ENCODE data around the gene RUNX2.
"Not testable (repeated sequence)": the region's sequence is repeated elsewhere in the genome, so short reads cannot be mapped to it uniquely, and the experiment has no call there.

Gene RUNX2

DNA sequence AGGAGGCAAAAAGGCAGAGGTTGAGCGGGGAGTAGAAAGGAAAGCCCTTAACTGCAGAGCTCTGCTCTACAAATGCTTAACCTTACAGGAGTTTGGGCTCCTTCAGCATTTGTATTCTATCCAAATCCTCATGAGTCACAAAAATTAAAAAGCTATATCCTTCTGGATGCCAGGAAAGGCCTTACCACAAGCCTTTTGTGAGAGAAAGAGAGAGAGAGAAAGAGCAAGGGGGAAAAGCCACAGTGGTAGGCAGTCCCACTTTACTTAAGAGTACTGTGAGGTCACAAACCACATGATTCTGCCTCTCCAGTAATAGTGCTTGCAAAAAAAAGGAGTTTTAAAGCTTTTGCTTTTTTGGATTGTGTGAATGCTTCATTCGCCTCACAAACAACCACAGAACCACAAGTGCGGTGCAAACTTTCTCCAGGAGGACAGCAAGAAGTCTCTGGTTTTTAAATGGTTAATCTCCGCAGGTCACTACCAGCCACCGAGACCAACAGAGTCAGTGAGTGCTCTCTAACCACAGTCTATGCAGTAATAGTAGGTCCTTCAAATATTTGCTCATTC is at the start of gene RUNX2:
TSS of gene RUNX2 (plus strand) at position 375 of the 567 bp plus-strand sequence. CDS start 397 bp downstream, outside the sequence.
- no peak for DNase-seq

GRCh38 chr6:45278367-45278766 is 49.8 kb upstream of the RUNX2 start:
- no peak for DNase-seq

DNA sequence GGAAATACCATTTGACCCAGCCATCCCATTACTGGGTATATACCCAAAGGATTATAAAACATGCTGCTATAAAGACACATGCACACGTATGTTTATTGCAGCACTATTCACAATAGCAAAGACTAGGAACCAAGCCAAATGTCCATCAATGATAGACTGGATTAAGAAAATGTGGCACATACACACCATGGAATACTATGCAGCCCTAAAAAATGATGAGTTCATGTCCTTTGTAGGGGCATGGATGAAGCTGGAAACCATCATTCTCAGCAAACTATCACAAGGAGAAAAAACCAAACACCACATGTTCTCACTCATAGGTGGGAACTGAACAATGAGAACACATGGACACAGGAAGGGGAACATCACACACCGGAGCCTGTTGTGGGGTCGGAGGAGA is 41.4 kb upstream of the RUNX2 start:
- DNase-seq: not testable (repeated sequence)

DNA sequence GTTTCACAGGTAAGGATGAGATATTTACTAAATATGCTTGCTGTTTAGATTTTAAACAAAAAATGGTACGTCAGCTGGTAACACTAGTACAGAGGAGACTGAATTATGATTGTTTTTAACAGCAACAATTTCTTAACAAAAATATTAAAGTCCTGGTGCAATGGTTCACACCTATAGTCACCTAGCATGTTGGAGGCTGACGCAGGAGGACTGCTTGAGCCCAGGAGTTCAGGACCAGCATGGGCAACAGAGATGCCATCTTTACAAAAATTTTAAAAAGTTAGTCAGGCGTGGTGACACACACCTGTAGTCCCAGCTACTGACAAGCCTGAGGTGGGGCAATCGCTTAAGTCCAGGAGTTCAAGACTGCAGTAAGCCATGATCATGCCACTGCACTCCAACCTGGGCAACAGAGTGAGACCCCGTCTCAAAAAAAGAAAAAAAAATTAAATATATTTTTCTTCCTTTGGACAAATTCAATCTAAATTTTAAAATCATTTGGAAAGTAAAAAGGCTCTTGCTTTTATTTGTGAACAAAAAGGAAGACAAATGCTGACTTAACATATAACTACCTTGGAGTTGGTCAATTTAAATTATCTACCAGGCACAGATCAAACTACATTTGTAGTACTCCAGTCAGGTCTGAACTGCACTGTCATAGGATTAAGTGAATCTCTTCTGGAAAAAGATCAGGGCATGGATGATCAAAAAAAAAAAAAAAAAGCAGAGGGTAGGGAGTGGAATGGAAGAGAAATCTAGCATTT is 38.2 kb upstream of the RUNX2 start:
- no peak for DNase-seq

DNA sequence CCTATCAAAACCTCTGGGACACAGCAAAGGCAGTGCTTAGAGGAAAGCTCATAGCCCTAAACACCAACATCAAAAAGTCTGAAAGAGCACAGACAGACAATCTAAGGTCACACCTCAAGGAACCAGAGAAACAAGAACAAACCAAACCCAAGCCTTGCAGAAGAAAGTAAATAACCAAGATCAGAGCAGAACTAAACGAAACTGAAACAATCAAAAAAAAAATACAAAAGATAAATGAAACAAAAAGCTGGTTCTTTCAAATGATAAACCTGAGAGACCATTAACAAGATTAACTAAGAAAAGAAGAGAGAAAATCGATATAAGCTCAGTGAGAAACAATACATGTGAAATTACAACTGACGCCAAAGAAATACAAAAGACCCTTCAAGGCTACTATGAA is 34.8 kb upstream of the RUNX2 start:
- no peak for DNase-seq

- not testable (repeated sequence) for DNase-seq
These were observed 33.9 kb upstream of the RUNX2 start for GRCh38 chr6:45294065-45294701.

GRCh38 chr6:45297320-45297719 is 30.8 kb upstream of the RUNX2 start:
- no peak for DNase-seq

- no peak for DNase-seq
These were observed 29.0 kb upstream of the RUNX2 start for GRCh38 chr6:45299096-45299581.

DNA sequence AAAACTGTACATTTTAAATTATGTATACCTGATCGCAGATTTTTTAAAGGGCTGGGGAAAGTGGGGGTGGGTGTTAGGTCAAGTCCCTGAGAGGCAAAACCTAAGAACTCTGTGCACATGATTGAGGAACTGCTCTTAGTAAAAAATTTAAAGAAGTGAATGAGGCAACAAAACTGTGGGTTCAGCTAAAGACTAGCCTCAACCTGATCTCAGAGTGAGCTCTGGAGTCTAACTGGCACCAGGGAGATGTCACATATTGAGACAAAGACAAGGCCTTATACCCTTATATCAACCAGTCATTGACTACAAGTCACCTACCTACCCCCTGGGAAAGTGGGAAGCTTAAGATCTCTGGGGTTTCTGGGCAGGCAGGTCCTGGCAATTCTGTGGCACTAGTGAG is 27.4 kb upstream of the RUNX2 start:
- no peak for DNase-seq

DNA sequence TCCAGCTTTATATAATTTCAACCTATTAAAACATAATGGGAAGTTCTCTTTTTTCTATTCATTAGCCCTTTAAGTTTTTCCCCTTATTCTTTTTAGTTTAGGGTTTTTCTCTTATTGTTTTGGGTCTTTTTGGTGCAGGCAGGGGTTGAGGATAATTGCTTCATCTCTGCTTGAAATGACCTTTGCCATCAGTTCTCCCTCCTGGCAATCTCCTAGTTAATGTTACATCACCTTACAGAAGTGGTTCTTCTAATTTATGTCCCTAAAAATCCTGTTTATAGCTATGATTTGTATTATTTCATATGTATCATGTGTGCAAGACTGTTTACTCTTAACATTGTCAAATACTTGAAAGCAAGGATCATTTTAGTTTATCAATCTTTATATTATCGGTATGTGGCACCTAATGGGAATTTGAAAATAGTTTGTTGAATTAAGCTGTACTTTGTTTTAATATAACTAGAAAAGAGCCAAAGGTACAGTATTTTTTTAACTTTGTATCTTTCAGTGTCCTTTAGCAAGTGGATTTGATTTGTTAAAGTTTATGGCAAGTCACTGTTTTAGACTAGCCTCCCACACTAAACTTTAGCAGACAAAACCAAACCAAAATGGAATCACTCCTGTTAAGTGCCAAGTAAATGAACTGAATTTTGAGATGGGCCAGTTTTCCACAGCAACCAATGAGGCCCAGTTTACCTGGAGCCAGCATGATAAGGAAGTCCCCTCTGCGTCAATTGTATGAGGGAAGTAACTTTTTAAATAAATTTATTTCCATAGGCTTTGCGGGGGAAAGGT is 26.6 kb upstream of the RUNX2 start:
- no peak for DNase-seq

GRCh38 chr6:45302832-45303231 is 25.3 kb upstream of the RUNX2 start:
- DNase-seq: no peak

DNA sequence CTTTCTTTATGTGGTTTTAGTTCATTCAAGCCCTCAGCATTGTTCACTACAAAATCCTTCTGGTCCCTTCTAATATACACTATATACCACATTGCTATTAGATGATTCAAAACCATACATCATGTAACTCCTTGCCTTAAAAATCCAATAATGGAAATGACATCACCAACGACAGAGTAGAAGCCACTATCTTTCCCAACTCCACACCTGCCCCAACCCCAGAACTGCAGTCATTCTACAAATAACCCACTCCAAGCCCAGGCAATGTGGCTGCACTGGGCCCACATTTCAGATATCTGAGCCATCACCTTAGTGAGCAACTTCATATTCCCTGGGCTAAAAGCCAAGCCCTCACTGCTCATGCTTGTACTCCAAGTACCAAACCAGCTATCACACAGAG is 22.6 kb upstream of the RUNX2 start:
- DNase-seq: no peak

GRCh38 chr6:45310118-45310788 is 17.9 kb upstream of the RUNX2 start:
- no peak for DNase-seq

DNA sequence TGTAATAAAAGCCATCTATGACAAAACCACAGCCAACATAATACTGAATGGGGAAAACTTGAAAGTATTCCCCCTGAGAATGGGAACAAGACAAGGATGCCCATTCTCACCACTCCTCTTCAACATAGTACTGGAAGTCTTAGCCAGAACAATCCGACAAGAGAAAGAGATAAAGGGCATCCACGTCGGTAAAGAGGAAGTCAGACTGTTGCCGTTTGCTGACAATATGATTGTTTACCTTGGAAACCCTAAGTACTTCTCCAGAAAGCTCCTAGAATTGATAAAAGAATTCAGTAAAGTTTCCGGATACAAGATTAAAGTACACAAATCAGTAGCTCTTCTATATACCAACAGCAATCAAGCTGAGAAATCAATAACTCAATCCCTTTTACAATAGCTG is 14.0 kb upstream of the RUNX2 start:
- DNase-seq: no peak

- DNase-seq: no peak
These were observed 7.8 kb upstream of the RUNX2 start for GRCh38 chr6:45320349-45320748.

DNA sequence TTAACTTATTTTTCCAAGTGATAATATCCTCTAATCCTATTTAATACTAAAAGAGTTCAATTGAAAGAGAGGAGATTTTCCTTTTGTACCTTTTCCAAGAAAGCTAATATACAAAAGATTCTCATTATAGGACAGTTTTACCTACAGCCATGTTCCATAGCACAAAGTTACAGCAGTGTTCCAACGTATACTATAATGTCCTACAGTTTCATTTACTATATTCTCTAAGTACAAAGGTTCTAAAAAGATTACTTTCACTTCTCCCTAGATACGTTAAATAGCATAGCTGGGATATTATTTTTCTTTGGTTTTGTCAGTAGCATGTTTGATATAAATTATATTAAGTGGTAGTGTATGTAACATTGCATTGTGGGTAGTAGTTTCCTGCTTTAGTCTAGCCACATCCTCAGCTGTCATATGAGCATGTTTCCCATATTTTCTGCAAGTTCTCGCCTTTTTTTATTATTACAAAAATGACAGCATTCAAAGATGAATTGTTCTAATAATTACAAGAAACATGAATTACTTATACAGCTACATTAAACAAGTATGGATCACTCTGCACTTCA is 4.4 kb upstream of the RUNX2 start:
- DNase-seq: no peak

DNA sequence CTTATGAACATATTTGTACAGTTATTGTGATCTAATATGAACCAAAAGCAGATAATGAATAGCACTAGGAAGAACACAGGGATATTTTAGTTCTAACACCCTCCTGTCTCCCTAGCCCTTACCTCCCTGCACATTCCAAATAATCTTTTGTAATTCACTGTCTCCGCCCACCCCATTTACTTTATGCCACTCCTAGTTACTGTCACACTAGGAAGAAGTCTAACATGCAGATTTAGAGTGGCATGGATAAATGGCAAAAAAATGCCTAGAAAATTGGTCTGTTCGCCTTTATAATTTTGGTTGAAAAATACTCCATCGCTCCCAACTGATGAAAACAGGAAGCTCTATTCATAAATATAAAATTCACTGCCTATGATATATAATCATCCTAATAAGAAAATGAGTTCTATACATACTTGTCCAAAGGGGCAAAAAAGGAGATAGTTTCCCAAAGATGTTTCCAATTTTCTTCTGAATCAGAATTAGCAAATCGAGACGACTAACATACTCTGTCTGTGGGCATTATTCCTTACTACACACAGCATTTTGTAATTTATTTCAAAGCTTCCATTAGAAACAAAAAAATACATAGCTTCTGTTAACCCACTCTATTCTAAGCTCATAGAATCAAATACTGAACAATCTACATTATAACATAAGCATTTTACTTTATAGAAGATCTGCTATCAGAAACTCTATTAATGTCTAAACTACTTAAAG is 1.3 kb upstream of the RUNX2 start:
- DNase-seq: no peak

- DNase-seq: no peak
These were observed 393 bp downstream of the RUNX2 start for GRCh38 chr6:45328523-45328922.

DNA sequence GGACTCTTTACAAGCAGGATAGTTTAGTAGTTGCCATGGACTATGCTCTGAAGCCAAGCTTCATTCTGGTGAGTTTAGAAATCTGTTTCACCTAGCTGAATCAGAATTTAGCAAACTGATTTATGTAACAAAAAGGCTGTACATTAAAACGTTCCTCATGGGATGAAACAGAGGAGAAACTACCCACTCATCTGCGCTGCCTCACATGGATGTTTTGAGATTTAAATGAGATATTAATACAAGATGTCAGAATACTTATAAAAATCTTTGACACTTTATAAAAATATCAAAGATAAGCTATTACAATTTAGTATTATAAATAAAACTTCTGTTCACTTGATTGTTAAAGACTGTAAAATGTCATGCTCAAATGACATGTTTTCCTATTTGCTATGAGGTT is 16.8 kb downstream of the RUNX2 start:
- no peak for DNase-seq

GRCh38 chr6:45350186-45350710 is 22.1 kb downstream of the RUNX2 start:
- no peak for DNase-seq

- DNase-seq: no peak
These were observed 22.9 kb downstream of the RUNX2 start for GRCh38 chr6:45351076-45351475.
